NCI-H146 treated with DMSO at 0.1 percent for 48 hours (cell line): Measurements from ENCODE around the gene DSCAML1.
A peak's percentile ranks its signal among the peaks of the same experiment; 100 is the strongest.
"Not testable (repeated sequence)": the region's sequence is repeated elsewhere in the genome, so short reads cannot be mapped to it uniquely, and the experiment has no call there.

Source experiments
- DNase-seq: peaks from one replicate; lab custom pipeline; 2025; ENCODE audit not compliant: unreplicated experiment; lab: John Stamatoyannopoulos, UW

DSCAML1 gene

DNA sequence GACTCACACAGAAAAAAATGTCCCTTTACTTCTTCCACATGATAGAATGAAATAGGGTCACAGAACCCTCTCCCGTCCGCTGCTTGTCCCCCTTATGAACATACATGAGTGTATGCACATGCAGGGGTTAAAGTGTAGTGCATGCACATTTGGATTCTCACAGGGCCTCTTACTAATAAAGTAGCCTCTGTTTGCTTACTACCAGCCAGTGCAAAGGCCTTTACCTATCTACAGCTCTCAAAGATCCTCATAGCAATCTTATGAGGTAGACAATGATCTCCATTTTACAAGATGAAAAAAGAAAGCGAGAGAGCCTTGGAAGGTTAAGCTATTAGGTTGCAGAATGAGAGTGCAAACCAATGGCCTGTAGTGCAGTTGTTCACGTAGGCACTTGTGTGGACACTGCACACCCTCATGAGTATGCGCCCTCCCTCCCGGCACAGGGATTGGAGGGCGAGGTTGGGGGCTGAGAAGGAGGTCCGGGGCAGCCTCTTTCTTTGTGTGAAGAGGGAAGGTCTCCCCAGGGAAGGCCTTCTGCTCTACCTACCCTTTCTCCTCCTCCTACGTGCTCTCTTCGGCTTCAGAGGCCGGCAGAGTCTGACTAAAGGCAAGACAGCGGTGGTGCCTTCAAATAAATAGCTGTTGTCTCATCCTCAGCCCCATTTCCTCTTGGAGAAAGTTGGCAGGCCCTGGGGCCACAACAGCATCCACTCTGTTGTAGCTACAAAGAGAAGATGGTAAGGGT, 378.1 kb downstream of the DSCAML1 start:
- DNase-seq: no peak

DNA sequence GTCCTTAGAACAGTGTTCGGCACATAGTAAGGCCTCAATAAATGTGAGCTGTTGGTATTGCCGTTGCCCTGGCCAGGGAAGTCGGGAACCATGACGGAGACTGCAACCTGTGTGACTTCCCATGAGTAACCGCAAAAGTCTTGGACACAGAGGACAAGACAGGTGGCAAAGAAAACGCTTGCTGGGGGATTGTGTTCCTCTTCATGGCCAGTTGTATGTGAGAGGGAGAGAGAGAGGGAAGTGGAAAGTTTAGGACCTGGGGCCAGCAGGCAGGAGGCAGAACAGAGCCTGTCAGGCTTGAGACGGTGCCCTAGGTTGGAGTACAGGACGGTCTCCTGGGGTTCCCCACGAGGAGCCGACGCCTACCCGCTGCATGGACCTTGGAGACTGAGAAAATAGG, 379.2 kb downstream of the DSCAML1 start:
- DNase-seq: no peak

DNA sequence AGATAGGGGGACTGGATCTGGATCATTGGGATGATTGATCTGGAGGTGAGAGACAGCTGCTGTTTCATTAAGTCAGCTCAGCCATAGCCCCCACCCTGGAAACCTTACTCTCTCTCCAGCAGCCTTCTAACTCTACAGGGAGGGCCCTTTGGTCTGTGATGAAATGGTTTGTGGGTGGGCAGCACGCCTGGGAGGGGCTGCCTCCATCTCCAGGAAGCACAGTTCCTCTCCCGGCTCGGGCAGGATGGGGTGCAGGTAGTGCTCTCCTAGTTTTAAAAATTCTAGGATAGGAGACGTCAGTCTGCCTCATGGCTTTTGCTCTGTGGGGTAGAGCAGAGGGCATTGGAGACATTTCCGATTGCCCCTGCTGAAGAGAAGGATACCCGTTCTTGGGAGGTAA, 379.7 kb downstream of the DSCAML1 start:
- no peak for DNase-seq

DNA sequence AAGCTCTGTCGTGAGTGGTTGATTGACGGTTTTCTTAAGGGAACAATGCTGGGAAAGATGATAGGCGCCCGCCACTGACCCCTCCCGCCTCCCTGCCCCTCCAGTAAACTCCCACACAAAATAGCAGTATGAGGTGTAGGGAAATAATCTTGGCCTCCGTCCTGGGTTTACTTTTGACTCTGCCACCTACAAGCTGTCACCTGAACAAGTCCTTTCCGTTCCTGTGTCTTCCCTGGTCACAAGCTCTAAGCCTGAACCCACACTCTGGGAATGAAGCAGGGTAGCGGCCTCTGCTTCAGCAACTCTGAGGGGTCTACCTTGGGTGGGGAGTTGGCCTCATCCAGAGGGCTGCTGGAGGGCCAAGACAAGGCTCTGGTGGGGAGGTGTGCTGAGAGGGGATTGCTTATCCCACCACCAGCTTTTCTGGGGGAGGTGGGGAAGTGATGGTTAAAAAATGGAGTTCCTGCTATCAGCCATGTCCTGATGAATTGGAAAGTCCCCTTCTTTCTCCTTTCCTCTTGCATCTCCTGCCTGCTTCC, 381.6 kb downstream of the DSCAML1 start:
- DNase-seq: no peak

DNA sequence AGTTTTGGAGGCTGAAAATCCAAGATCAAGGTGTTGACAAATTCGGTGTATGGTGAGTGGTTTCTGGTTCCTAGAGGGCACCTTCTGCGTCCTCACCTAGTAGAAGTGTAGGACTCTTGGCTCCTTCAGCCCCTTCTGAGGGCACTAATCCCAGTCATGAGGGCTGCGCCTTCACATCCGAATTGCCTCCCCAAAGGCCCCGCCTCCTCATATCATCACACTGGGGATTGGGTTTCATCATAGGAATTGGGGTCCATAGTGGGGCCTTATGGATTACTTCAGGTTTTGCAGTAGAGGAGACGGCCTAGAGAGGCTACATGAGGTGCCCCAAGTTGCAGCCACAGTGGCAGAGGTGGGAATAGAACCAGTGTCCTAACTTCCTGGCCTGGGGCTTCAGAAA, 382.3 kb downstream of the DSCAML1 start:
- DNase-seq: no peak

DNA sequence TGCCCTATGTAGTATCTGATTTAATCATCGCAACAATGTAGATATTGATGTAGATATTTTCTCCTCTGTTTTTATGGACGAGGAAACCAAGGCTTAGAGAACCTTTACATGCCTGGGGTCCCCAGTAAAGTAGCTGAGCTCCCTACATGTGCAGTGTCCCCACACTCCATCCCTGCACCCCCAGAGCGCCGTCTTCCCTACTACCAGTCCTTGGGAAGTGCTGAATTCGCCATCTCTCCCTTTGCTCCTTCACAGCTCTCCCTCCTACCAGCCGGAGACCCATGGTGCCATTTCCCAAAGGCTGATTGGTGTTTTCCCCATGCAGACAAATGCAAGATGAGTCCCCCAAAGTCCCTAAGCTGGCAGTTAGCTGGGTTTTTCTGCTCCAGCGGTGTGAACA, 383.4 kb downstream of the DSCAML1 start:
- no peak for DNase-seq

DNA sequence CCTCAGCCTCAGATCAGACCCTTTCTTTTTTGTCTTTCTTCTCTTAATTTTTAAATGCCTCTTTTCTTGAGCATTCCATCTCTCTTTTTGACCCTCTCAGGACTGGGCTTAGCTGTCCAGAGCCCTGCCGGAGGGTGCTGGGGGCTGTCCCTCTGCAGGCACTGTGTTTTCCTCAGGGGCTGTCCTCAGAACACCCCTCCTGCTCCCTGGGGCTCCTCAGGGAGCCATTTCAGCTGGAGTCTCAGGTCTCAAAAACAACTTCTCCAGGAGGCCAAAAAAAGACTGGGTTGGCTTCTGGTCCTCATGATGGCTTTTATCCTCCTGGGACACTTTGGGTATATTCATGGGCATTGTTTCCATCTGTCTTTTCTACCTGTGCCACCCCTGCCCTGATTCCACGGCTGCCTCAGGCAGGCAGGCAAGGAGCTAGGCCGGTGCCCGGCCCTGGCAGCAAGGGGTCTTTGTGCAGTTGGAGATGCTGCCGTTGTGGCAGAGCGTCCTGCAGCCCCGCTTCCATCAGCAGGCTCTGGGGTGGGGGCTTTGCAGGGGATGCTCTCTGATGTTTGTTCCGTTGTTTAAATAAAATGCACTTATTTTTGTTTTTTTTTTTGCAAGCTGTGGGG, 384.3 kb downstream of the DSCAML1 start:
- no peak for DNase-seq

DNA sequence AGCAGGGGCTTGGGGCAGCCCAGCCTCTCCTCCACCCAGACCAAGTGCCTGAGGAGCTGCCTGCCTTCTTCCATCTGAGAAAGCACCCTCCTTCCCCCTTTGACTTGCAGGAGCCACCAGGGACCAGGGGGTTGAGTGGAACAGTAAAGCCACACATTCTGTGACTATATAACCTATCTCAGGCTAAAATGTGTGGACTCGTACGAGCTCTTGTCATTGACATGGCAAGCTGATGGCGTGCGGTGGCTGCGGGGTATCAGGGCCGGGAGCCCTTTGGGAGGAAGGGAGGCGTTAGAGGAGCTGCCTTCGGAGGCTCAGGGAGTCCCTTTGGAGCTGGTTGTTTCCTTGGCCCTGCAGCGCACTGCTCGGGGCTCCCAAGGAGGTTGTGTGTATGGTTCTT, 384.8 kb downstream of the DSCAML1 start:
- DNase-seq: no peak

DNA sequence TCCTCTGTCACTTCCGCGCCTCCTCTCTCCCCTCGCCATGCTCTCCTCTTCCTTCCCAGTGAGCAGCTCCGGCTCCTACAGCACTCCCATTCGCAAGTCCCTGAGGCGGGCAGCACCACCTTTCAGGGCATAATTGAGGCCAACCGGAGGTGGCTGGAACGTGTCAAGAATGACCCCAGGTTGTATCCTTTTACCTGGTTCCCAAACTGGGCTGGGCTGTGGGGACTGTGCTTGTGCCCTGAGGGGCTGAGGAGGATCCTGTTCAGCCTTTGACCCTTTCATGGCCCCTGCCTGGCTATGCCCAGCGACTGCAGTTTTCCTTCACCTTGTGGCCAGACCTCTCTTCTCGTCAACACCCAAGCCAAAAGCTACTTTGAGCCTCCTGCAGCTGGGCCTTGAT, 385.3 kb downstream of the DSCAML1 start:
- DNase-seq: no peak

DNA sequence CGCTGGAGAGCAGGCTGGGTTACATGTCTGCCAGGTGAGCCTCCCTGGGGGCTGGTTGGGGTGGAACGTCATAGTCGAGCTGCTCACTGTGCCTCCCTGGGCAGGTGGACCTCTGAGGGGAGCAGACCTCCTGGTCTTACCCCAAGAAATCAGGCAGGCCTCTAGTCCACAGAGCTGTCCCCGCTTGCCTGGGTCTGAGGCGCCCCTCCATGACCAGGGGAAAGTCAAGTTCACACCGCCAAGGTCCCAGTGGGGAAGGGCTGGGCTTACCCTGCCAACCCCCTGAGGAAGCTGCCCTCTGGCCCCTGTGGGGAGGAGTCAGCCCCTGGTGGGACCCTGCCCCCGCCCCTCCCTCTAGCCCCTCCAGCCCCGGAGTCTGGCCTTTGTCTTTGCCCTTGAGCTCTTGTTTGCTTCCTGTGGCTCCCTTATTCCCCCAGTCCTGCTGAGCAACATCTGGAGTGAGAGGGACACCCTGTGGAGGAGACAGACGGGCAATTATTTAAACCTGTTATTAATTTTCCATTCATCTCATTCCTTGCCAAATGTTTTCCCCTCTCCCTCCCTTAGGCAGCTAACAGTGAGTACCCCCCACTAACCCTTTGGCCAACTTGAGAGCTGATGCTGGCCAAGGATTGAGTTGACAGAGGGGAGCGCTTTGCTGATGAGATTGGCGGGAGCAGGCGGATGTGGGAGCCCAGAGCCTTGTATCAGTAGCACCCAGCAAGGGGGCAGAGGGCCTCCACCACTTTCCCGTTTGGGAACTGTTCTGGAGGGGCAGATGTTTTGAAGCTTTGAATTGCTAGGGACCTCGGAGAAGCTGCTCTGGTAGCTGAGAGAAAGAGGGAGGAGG, 385.9 kb downstream of the DSCAML1 start:
- peak; percentile 91 for DNase-seq

DNA sequence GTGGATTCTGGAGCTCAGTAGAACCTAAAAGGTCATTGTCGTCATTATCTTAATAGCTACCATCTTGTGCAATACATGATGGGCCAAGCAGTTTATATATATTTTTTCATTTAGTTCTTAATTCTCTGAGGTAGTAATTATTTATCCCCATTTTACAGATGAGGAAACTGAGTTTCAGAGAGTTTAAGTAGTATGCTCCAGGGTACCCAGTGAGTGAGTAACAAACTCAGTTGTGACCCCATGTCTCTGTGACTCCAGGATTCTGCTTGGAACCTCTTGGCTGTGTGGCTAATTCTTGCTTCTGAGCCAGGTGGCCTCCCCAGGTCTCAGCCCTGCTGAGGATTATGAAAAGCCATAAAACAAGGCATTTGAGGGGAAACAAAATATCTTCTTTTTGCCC, 386.8 kb downstream of the DSCAML1 start:
- no peak for DNase-seq

DNA sequence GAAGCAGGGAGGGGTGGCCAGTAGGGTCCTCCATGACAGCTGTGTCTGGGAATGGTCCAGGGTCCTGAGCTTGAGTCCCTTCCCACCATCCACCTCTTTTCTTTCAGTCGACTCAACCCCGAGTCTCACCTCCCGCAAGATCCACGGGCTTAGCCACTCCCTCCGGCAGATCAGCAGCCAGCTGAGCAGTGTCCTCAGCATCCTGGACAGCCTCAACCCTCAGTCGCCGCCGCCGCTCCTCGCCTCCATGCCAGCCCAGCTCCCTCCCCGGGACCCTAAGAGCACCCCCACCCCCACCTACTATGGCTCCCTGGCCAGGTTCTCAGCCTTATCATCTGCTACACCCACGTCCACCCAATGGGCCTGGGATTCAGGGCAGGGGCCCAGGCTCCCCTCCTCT, 387.5 kb downstream of the DSCAML1 start:
- no peak for DNase-seq

DNA sequence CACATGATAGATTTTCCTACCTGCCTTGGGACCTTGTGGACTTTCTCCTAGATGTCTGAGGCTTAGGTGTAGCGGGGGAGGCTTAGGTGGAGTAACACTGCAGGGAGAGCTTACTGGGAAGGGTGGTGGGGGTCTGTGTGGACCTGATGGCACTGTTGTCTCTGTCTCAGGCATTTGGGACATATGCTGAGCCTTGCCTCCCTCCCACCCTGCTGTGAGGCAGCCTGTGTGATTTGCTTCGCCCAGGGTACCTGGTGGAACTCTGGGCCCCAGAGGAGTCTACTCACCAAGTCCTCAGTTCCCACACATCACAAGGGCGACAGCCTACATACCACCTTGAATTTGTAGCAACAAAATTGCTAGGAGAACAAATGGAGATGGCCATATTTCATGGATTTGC, 388.7 kb downstream of the DSCAML1 start:
- no peak for DNase-seq

DNA sequence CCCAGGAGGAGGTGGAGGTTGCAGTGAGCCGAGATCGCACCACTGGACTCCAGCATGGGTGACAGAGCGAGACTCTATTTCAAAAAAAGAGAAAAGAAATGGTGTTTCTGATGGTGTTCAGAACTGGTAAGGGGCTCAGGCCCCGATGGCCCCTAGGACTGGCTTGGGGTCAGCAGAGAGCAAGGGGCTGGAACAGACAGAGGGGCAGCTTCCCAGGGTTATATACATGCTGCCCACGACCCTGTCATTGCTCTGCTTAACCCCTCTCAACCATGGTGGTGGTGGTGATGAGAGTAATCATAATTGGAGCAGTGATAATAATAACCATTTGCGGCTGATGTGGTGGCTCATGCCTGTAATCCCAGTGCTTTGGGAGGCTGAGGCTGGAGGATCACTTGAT, 390.0 kb downstream of the DSCAML1 start:
- no peak for DNase-seq

DNA sequence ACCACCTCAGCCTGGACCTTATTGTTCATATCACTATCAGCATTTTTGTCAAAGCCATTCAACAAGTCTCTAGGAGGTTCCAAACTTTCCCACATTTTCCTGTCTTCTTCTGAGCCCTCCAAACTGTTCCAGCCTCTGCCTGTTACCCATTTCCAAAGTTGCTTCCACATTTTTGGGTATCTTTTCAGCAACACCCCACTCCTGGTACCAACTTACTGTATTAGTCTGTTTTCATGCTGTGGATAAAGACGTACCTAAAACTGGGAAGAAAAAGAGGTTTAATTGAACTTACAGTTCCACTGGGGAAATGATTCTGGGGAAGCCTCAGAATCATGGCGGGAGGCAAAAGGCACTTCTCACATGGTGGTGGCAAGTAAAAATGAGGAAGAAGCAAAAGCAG, 391.1 kb downstream of the DSCAML1 start:
- DNase-seq: not testable (repeated sequence)

DNA sequence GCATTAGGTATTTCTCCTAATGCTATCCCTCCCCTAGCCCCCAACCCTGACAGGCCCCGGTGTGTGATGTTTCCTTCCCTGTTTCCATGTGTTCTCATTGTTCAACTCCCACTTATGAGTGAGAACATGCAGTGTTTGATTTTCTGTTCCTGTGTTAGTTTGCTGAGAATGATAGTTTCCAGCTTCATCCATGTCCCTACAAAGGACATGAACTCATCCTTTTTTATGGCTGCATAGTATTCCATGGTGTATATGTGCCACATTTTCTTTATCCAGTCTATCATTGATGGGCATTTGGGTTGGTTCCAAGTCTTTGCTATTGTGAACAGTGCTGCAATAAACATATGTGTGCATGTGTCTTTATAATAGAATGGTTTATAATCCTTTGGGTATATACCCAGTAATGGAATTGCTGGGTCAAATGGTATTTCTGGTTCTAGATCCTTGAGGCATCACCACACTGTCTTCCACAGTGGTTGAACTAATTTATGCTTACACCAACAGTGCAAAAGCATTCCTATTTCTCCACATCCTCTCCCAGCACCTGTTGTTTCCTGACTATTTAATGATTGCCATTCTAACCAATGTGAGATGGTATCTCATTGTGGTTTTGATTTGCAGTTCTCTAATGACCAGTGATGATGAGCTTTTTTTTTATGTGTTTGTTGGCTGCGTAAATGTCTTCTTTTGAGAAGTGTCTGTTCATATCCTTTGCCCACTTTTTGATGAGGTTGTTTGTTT, 397.7 kb downstream of the DSCAML1 start:
- DNase-seq: not testable (repeated sequence)

DNA sequence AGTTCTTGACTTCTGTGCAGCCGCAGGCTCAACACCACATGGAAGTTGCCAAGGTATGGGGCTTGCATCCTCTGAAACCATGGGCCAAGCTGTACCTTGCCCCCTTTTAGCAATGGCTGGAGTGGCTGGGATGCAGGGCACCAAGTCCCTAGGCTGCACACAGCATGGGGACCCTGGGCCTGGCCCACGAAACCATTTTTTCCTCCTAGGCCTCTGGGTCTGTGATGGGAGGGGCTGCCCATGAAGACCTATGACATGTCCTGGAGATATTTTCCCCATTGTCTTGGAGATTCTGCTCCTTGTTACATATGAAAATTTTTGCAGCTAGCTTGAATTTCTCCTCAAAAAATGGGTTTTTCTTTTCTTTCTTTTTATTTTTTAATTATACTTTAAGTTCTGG, 398.4 kb downstream of the DSCAML1 start:
- DNase-seq: not testable (repeated sequence)

DNA sequence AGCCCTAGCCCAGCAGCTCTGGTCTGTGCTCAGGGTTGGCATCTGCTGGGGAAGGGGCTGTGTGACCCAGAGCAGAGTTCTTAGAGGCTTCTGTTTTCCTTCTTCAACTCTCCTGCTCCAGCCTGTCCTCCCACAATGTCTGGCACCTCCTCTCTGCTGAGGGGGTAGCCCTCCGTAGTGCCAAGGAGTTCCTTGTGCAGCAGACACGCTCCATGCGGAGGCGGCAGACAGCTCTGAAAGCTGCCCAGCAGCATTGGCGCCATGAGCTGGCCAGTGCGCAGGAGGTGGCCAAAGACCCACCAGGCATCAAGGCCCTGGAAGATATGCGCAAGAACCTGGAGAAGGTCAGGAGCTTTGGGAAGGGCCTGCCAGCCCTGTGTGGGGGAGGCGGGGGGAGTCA, 400.0 kb downstream of the DSCAML1 start:
- DNase-seq: no peak

DNA sequence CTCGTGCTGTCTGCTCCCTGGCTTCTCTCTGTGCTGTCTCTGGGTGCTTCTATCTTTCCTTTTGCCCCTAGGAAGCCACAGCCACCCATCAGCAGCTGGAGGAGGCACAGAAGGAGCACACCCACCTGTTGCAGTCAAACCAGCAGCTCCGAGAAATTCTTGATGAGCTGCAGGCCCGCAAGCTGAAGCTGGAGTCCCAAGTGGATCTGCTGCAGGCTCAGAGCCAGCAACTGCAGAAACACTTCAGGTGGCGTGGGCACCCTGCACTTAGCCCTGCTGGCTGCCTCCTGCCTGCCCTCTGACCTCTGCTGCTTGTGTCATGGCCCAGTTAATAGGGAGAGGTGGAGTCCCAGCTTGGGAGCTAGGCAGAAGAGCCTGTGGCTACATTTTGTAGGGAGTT, 401.5 kb downstream of the DSCAML1 start:
- no peak for DNase-seq

DNA sequence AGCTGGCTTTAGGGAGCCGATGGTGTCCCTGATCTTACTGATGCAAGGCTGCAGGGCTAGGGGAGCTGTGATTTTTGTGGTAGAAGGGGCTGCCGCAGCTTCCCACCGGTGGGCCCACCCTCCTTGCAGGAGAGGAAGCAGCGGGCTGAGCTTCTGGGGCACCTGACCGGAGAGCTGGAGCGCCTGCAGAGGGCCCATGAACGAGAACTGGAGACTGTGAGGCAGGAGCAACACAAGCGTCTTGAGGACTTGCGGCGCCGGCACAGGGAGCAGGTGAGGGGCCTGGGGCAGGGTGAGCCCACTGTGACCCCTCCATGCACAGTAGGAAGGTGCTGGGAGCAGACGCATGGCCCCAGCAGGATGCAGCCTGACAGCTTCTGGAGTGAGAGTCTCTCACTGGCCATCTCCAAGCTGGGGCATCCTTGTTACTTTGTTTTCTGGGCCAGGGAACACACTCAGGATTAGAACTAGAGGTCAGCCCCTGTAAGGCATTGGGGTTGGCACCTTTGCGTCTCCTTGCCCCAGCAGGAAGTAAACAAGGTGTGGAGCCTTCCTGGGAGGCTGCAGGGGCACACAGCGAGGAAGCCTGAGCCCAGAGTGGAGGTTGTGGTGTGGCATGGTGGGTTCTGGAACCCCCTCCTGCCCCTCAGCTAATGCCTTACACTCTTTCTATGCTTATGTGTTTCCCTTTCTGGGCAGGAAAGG, 402.6 kb downstream of the DSCAML1 start:
- DNase-seq: no peak
